Ovary (tissue), 9 donors: ENCODE data around the gene FAM240B. TPM values are rescaled to one million over a fixed set of nuclear protein-coding genes. Genes with fewer than 3 reads are reported as not detected.

Experiments
- DNase-seq, 5 donors: peaks; one replicate each; pipeline ENCODE4 v3.0.0-alpha.2; 2019 to 2020
- H3K27ac ChIP-seq, 2 donors: fragments of 200-600 bp; one replicate each; pipeline versions ENCODE4 v1.5.1 to v1.8.0; 2019 to 2022
- H3K27me3 ChIP-seq: fragments of 200-600 bp; one replicate; pipeline ENCODE4 v1.8.0; 2022
- H3K36me3 ChIP-seq: fragments of 200-600 bp; sonication (generic); one replicate; pipeline ENCODE4 v1.5.1; 2019
- H3K4me1 ChIP-seq: one replicate; pipeline ENCODE4 v1.8.1; 2013; ENCODE audit warnings: mild to moderate bottlenecking, moderate library complexity; ENCODE audit not compliant: insufficient read depth
- H3K4me3 ChIP-seq: fragments of 200-600 bp; sonication (generic); one replicate; pipeline ENCODE4 v1.5.1; 2017
- H3K9me3 ChIP-seq, 2 donors: fragments of 200-600 bp in 1 of 2; sonication (generic) in 1 of 2; one replicate each; pipeline versions ENCODE4 v1.5.1 to v1.8.1; 2013 to 2019; ENCODE audit warnings: mild to moderate bottlenecking in 1 of 2, moderate library complexity in 1 of 2
- EP300 ChIP-seq: sonication (generic); formaldehyde crosslinking; IDR thresholded peaks from one replicate; pipeline ENCODE4 v1.6.1; 2017; ENCODE audit warnings: antibody characterized with exemption
- POLR2A ChIP-seq: fragments of 450-650 bp; IDR thresholded peaks from one replicate; pipeline ENCODE4 v1.6.1; 2017; ENCODE audit warnings: antibody characterized with exemption, mild to moderate bottlenecking, moderate library complexity
- WGBS, 3 donors: extraction: QIAGEN DNeasy Blood & Tissue Kit in 1 of 3; methylation state at CpG; one replicate each; pipeline versions ENCODE4 v1.1.5 to v1.1.7; 2013 to 2017; 5-methylcytosine and 5-hydroxymethylcytosine counted together
- intact Hi-C, 4 donors: fragments of 100-400 bp; cut with DNase I; formaldehyde crosslinking; loops; one replicate each; pipeline versions ENCODE4 v1.11.0 to v1.15.1; 2022 to 2023
- polyA plus RNA-seq, 2 donors: library from polyadenylated mRNA; stranded (reverse); fragments of 200-250 nt in 1 of 2; fragments of 350-450 nt in 1 of 2; fragmentation: Illumina TruSeq in 1 of 2; extraction: RNeasy Lipid Tissue Mini Kit (QIAGEN cat#74804) in 1 of 2; gene quantifications; one replicate each; pipeline ENCODE4 v1.2.3, GENCODE V29; 2013 to 2014
- total RNA-seq, 7 donors: library from RNA; depleted of rRNA in 2 of 7; stranded (reverse); fragments of >200 nt in 2 of 7; fragmentation: NEBNext Ultra II Directional in 3 of 7; extraction: Animal tissue kit (Norgen Biotek cat#: 25700) in 3 of 7; gene quantifications; one replicate each; pipeline versions ENCODE4 v1.1.0 to v1.2.4, GENCODE V29; 2016 to 2023
- TF ChIP-seq, protein P1 (sequence below), 3 donors: fragments of 450-650 bp in 2 of 3; fragments of 200-600 bp in 1 of 3; IDR thresholded peaks; one replicate each; pipeline versions ENCODE4 v1.5.1 to v1.8.0; 2016 to 2022; ENCODE audit warnings: antibody characterized with exemption in 3 of 3, mild to moderate bottlenecking in 1 of 3
- donor health status: DM: no; HTN: no; CAD: no; lungs with moderate emphysema.
- donor health status: DM: no; HTN: no; CAD: no.
- donor health status: Bipolar disorder and iron deficiency.
- donor health status: DM: yes; HTN: yes; CAD: no.
- donor health status: DM: no; HTN: no; CAD: no.
- donor health status: DM: yes; HTN: yes; CAD: no.

FAM240B gene
- total and polyA plus RNA-seq, 9 donors: not detected

DNA sequence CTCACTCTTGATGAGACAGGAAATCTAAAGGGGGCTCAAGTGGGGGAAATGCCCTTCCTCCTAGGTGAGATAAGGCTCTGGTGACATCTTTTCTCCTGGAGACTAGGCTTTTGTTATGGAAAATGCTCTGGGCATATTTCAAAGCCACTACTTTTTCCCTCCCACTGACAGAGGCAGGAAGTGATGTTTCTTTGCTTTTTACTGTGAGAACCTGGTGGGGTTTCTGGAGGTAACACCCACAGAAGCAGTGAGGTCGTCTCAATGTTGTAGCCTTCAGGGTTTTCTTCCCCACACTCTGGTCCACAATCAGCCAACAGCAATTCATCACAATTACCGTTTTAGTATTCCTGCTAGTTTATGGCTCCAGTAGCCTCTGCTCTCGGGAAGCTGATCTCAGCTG, 41.4 kb upstream of the FAM240B start:
- no peak overlapping the region for H3K4me3 ChIP-seq
- no peaks in the 10 kb centered on the region for H3K9me3 ChIP-seq
- no peaks in the 10 kb centered on the region for H3K36me3 ChIP-seq
- H3K27ac ChIP-seq: no peak overlapping the region
- H3K27me3 ChIP-seq: no peaks in the 10 kb centered on the region
- 37 to 42% (median 41%) methylated on average over 3 of the region's 3 CpGs for WGBS, 3 donors
- no peak for DNase-seq
- intact Hi-C loops: no loop called here
- no peaks in the 10 kb centered on the region for H3K4me1 ChIP-seq
- TF ChIP-seq POLR2A (no peak), EP300 (no peak)
- TF ChIP-seq, protein P1, sequence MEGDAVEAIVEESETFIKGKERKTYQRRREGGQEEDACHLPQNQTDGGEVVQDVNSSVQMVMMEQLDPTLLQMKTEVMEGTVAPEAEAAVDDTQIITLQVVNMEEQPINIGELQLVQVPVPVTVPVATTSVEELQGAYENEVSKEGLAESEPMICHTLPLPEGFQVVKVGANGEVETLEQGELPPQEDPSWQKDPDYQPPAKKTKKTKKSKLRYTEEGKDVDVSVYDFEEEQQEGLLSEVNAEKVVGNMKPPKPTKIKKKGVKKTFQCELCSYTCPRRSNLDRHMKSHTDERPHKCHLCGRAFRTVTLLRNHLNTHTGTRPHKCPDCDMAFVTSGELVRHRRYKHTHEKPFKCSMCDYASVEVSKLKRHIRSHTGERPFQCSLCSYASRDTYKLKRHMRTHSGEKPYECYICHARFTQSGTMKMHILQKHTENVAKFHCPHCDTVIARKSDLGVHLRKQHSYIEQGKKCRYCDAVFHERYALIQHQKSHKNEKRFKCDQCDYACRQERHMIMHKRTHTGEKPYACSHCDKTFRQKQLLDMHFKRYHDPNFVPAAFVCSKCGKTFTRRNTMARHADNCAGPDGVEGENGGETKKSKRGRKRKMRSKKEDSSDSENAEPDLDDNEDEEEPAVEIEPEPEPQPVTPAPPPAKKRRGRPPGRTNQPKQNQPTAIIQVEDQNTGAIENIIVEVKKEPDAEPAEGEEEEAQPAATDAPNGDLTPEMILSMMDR (IDR thresholded peaks at IDR 0.05): no peak

DNA sequence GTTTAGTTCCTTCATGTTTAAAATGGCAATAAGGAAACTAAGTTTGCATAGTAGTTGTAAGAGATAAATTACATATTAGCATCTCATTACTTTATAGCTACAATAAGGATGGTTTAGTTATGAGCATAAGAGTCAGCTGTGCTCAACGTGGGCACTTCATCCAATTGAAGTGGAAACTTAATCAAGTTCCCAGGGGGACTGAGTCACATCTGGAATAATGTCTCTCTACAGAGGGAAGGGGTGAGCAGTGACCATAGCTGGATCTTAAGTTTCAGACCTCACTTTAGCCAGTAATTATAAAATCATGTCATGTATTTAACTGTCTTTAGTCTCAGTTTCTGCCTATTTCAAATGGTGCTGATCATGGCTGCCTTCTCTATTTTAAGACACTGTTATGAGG, 36.8 kb upstream of the FAM240B start:
- DNase-seq: no peak
- TF ChIP-seq EP300 (no peak), POLR2A (no peak)
- TF ChIP-seq, protein P1 (IDR thresholded peaks at IDR 0.05): no peak
- Histone ChIP-seq H3K27ac (no peak overlapping the region), H3K4me3 (no peak overlapping the region), H3K4me1 (no peaks in the 10 kb centered on the region), H3K36me3 (no peaks in the 10 kb centered on the region), H3K27me3 (no peaks in the 10 kb centered on the region), H3K9me3 (no peaks in the 10 kb centered on the region)
- WGBS, 3 donors: 56 to 61% (median 58%) methylated on average over 1 of the region's 1 CpG
- intact Hi-C loops: no loop called here

- no peaks in the 10 kb centered on the region for H3K9me3 ChIP-seq
- TF ChIP-seq, protein P1 (IDR thresholded peaks at IDR 0.05): no peak
- TF ChIP-seq EP300 (no peak), POLR2A (no peak)
- H3K36me3 ChIP-seq: no peaks in the 10 kb centered on the region
- no peaks in the 10 kb centered on the region for H3K27me3 ChIP-seq
- DNase-seq: no peak
- H3K27ac ChIP-seq: no peak overlapping the region
- intact Hi-C loops: no loop called here
- H3K4me1 ChIP-seq: no peaks in the 10 kb centered on the region
- H3K4me3 ChIP-seq: no peak overlapping the region
- WGBS, 3 donors: 95 to 100% (median 100%) methylated on average over 1 of the region's 1 CpG
Measured at GRCh38 chr9:38747941-38748340, 28.0 kb upstream of the FAM240B start.

- no peak for DNase-seq
- 70 to 74% (median 74%) methylated on average over 8 of the region's 8 CpGs for WGBS, 3 donors
- intact Hi-C loops: no loop called here
- H3K27me3 ChIP-seq: no peaks in the 10 kb centered on the region
- no peaks in the 10 kb centered on the region for H3K9me3 ChIP-seq
- no peak for TF ChIP-seq EP300
- TF ChIP-seq, protein P1 (IDR thresholded peaks at IDR 0.05): no peak
- no peak for TF ChIP-seq POLR2A
- no peaks in the 10 kb centered on the region for H3K36me3 ChIP-seq
- no peak overlapping the region for H3K27ac ChIP-seq
- H3K4me3 ChIP-seq: no peak overlapping the region
- no peaks in the 10 kb centered on the region for H3K4me1 ChIP-seq
Measured at GRCh38 chr9:38747067-38747466, 27.1 kb upstream of the FAM240B start.

DNA sequence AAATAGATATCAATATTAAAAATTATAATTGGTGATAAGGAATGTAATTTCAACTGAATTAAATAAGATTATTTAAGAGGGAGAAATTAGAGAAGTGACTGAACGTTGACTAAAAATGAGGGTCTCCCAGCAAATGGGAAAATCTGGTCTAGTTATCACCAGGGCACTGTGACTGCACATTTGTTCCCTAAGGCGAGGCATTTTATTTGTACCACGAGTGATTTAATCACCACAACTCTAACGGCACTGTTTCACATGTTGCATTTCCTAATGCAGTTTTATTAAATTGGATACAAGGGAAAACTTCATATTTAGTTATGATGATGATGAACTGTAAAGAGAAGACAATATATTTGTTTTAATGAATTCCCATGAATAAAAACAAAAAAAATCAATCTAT, 26.4 kb upstream of the FAM240B start:
- Histone ChIP-seq H3K4me1 (no peaks in the 10 kb centered on the region), H3K36me3 (no peaks in the 10 kb centered on the region), H3K4me3 (no peak overlapping the region), H3K27ac (no peak overlapping the region), H3K9me3 (no peaks in the 10 kb centered on the region), H3K27me3 (no peaks in the 10 kb centered on the region)
- WGBS, 3 donors: 65 to 79% (median 77%) methylated on average over 4 of the region's 4 CpGs
- intact Hi-C loops: no loop called here
- TF ChIP-seq POLR2A (no peak), EP300 (no peak)
- TF ChIP-seq, protein P1 (IDR thresholded peaks at IDR 0.05): no peak
- no peak for DNase-seq
